H1 (cell line): ENCODE measurements around the gene HTR4. TPM values are rescaled to one million over a fixed set of nuclear protein-coding genes. Genes with fewer than 3 reads are reported as not detected.

ENCODE experiments used
- CTCF ChIA-PET: fragments of 300-600 bp; sonication (Branson Sonifier 250); formaldehyde crosslinking; loops from one replicate; lab custom pipeline; 2021; ENCODE audit not compliant: partially characterized antibody; lab: Charles Lee
- POLR2A ChIA-PET: fragments of 300-600 bp; sonication (Branson Sonifier 250); formaldehyde crosslinking; loops from one replicate; lab custom pipeline; 2021; ENCODE audit warnings: inconsistent platforms; ENCODE audit not compliant: partially characterized antibody; lab: Charles Lee
- DNase-seq, 2 experiments: peaks; one replicate each; pipeline versions ENCODE4 v3.0.0 to v3.0.0-alpha.2; 2010 to 2022; ENCODE audit warnings: low spot score in 2 of 2, low read depth in 1 of 2, mixed read lengths in 1 of 2
- FAIRE-seq: peaks from 2 replicates; lab custom pipeline; 2011; peaks lifted over from hg19 to GRCh38; lab: Jason Lieb, UNC
- H2AFZ ChIP-seq: 2 replicates; pipeline ENCODE4 v1.8.1; 2012; ENCODE audit warnings: low read length, inconsistent platforms
- H2AK5ac ChIP-seq: 2 replicates; pipeline ENCODE4 v1.6.1; 2013; ENCODE audit warnings: low read depth, low read length
- H2BK120ac ChIP-seq: replicated peaks from 2 replicates; pipeline ENCODE3; 2013; ENCODE audit warnings: low read depth, low read length, inconsistent platforms
- H2BK12ac ChIP-seq: 2 replicates; pipeline ENCODE4 v1.6.1; 2013; ENCODE audit warnings: low read depth, low read length
- H2BK15ac ChIP-seq: 2 replicates; pipeline ENCODE4 v1.6.1; 2013; ENCODE audit warnings: low read length
- H2BK20ac ChIP-seq: 2 replicates; pipeline ENCODE4 v1.6.1; 2013; ENCODE audit warnings: low read length
- H2BK5ac ChIP-seq: 2 replicates; pipeline ENCODE4 v1.6.1; 2013; ENCODE audit warnings: low read depth, low read length
- H3K14ac ChIP-seq: 2 replicates; pipeline ENCODE4 v1.6.1; 2013; ENCODE audit warnings: inconsistent platforms; ENCODE audit not compliant: insufficient read length
- H3K18ac ChIP-seq: 2 replicates; pipeline ENCODE4 v1.6.1; 2013; ENCODE audit warnings: low read length; ENCODE audit errors: extremely low read depth
- H3K23ac ChIP-seq: 2 replicates; pipeline ENCODE4 v1.6.1; 2013; ENCODE audit warnings: inconsistent platforms; ENCODE audit not compliant: insufficient read length
- H3K23me2 ChIP-seq: 2 replicates; pipeline ENCODE4 v1.6.1; 2013; ENCODE audit warnings: low read depth, low read length
- H3K27ac ChIP-seq: 2 replicates; pipeline ENCODE4 v1.6.1; 2011; ENCODE audit warnings: low read depth, low read length, inconsistent platforms
- H3K27me3 ChIP-seq, 4 experiments: replicated peaks in 1 of 4; 1 replicate in 1 of 4; 2 replicates in 3 of 4; pipeline versions ENCODE4 v1.6.1 to v1.8.1; 2011 to 2013; ENCODE audit warnings: low read length in 3 of 4, mild to moderate bottlenecking in 3 of 4, inconsistent platforms in 2 of 4, mixed read lengths in 2 of 4, moderate library complexity in 1 of 4; ENCODE audit not compliant: control insufficient read depth in 3 of 4, insufficient read depth in 3 of 4; ENCODE audit errors: extremely low read depth in 1 of 4
- H3K36me3 ChIP-seq, 4 experiments: 2 replicates each; pipeline versions ENCODE4 v1.6.1 to v1.8.1; 2011 to 2013; ENCODE audit warnings: mild to moderate bottlenecking in 4 of 4, low read length in 3 of 4, moderate library complexity in 2 of 4, control low read depth in 1 of 4, inconsistent platforms in 1 of 4; ENCODE audit not compliant: insufficient read depth in 4 of 4, control insufficient read depth in 2 of 4
- H3K4ac ChIP-seq: replicated peaks from 2 replicates; pipeline ENCODE3; 2013; ENCODE audit warnings: low read length, low read depth, mixed read lengths, inconsistent platforms; ENCODE audit not compliant: insufficient read length
- H3K4me1 ChIP-seq, 4 experiments: replicated peaks in 1 of 4; 1 replicate in 1 of 4; 2 replicates in 3 of 4; pipeline versions ENCODE4 v1.6.1 to v1.8.1; 2011 to 2013; ENCODE audit warnings: low read length in 3 of 4, inconsistent platforms in 2 of 4, mixed read lengths in 1 of 4; ENCODE audit not compliant: insufficient read depth in 4 of 4, control insufficient read depth in 3 of 4
- H3K4me2 ChIP-seq, 2 experiments: 2 replicates each; pipeline versions ENCODE4 v1.6.1 to v1.8.1; 2011 to 2013; ENCODE audit warnings: low read depth in 2 of 2, low read length in 2 of 2, control low read depth in 1 of 2, inconsistent platforms in 1 of 2, mild to moderate bottlenecking in 1 of 2; ENCODE audit not compliant: insufficient read depth in 1 of 2
- H3K4me3 ChIP-seq, 4 experiments: fragments of 200-600, 300-600 bp in 1 of 4; sonication (generic), shearing (Covaris generic), sonication (Bioruptor Twin) in 1 of 4; 2 replicates each; pipeline versions ENCODE4 v1.5.1 to v1.8.1; 2011 to 2016; ENCODE audit warnings: low read length in 4 of 4, low read depth in 3 of 4, control low read depth in 2 of 4, inconsistent platforms in 2 of 4, mild to moderate bottlenecking in 2 of 4, mixed read lengths in 1 of 4, moderate library complexity in 1 of 4; ENCODE audit not compliant: insufficient read depth in 2 of 4; ENCODE audit errors: extremely low read depth in 1 of 4
- H3K56ac ChIP-seq: replicated peaks from 2 replicates; pipeline ENCODE3; 2013; ENCODE audit warnings: low read depth, mild to moderate bottlenecking, mixed read lengths, low read length, inconsistent platforms; ENCODE audit not compliant: insufficient read length
- H3K79me1 ChIP-seq: 2 replicates; pipeline ENCODE4 v1.6.1; 2013; ENCODE audit warnings: low read depth, low read length, control low read depth
- H3K79me2 ChIP-seq, 2 experiments: 2 replicates each; pipeline versions ENCODE4 v1.6.1 to v1.8.1; 2012 to 2013; ENCODE audit warnings: low read length in 2 of 2, mild to moderate bottlenecking in 2 of 2, inconsistent platforms in 1 of 2; ENCODE audit not compliant: insufficient read depth in 2 of 2, control insufficient read depth in 1 of 2
- H3K9ac ChIP-seq, 4 experiments: replicated peaks in 1 of 4; 1 replicate in 1 of 4; 2 replicates in 3 of 4; pipeline versions ENCODE4 v1.6.1 to v1.8.1; 2011 to 2013; ENCODE audit warnings: low read depth in 3 of 4, low read length in 3 of 4, control low read depth in 2 of 4, mild to moderate bottlenecking in 2 of 4, moderate library complexity in 2 of 4, inconsistent platforms in 1 of 4; ENCODE audit errors: extremely low read depth in 1 of 4
- H3K9me3 ChIP-seq, 2 experiments: 2 replicates each; pipeline versions ENCODE4 v1.6.1 to v1.8.1; 2012 to 2013; ENCODE audit warnings: mild to moderate bottlenecking in 2 of 2, moderate library complexity in 2 of 2, control low read depth in 1 of 2, inconsistent platforms in 1 of 2, low read depth in 1 of 2, low read length in 1 of 2, mixed read lengths in 1 of 2; ENCODE audit not compliant: insufficient read depth in 2 of 2
- H4K20me1 ChIP-seq, 2 experiments: replicated peaks in 1 of 2; 2 replicates each; pipeline versions ENCODE3 to v1.8.1; 2011 to 2013; ENCODE audit warnings: inconsistent platforms in 2 of 2, low read length in 2 of 2, mild to moderate bottlenecking in 1 of 2; ENCODE audit not compliant: insufficient read depth in 2 of 2, control insufficient read depth in 1 of 2
- H4K5ac ChIP-seq: 2 replicates; pipeline ENCODE4 v1.6.1; 2013; ENCODE audit warnings: low read length, low read depth, mixed read lengths, inconsistent platforms; ENCODE audit not compliant: insufficient read length
- H4K8ac ChIP-seq: 2 replicates; pipeline ENCODE4 v1.8.0; 2013; ENCODE audit warnings: mild to moderate bottlenecking, moderate library complexity, low read length, inconsistent platforms; ENCODE audit not compliant: insufficient read depth; ENCODE audit errors: extremely low read depth
- H4K91ac ChIP-seq: replicated peaks from 2 replicates; pipeline ENCODE3; 2013; ENCODE audit warnings: low read length, mixed read lengths, inconsistent platforms; ENCODE audit not compliant: insufficient read length
- ASH2L ChIP-seq: fragments of 200-600, 300-600 bp; sonication (generic); IDR thresholded peaks from one replicate; pipeline ENCODE4 v1.7.1; 2017; ENCODE audit warnings: low read length
- E2F6 ChIP-seq: IDR thresholded peaks from 2 replicates; pipeline ENCODE4 v1.6.1; 2012; ENCODE audit warnings: inconsistent platforms
- EGR1 ChIP-seq: IDR thresholded peaks from 2 replicates; pipeline ENCODE4 v1.6.1; 2011; ENCODE audit warnings: low read depth, low read length, borderline replicate concordance
- EZH2 ChIP-seq: fragments of 200-600 bp; sonication (generic); IDR thresholded peaks from 2 replicates; pipeline ENCODE4 v1.7.1; 2012; ENCODE audit warnings: low read depth, mild to moderate bottlenecking, moderate library complexity, low read length, inconsistent platforms; ENCODE audit not compliant: severe bottlenecking
- HDAC2 ChIP-seq, 2 experiments: fragments of 300-600 bp in 1 of 2; sonication (generic) in 1 of 2; IDR thresholded peaks; 2 replicates each; pipeline ENCODE4 v1.6.1; 2011 to 2012; ENCODE audit warnings: low read depth in 2 of 2, low read length in 2 of 2, mild to moderate bottlenecking in 2 of 2, moderate library complexity in 2 of 2, borderline replicate concordance in 1 of 2, inconsistent platforms in 1 of 2
- KDM1A ChIP-seq: fragments of 200-600, 300-600 bp; sonication (generic); IDR thresholded peaks from 2 replicates; pipeline ENCODE4 v1.7.1; 2016; ENCODE audit warnings: mild to moderate bottlenecking, low read length, borderline replicate concordance
- NRF1 ChIP-seq: IDR thresholded peaks from 2 replicates; pipeline ENCODE4 v1.6.1; 2011; ENCODE audit warnings: mild to moderate bottlenecking, low read depth, low read length, improper control_type of control experiment
- POLR2A ChIP-seq, 2 experiments: IDR thresholded peaks; 1 replicate in 1 of 2; 2 replicates in 1 of 2; pipeline ENCODE4 v1.6.1; 2011; ENCODE audit warnings: low read depth in 2 of 2, low read length in 2 of 2, mild to moderate bottlenecking in 2 of 2; ENCODE audit errors: control extremely low read depth in 1 of 2
- POLR2AphosphoS5 ChIP-seq: IDR thresholded peaks from 2 replicates; pipeline ENCODE4 v1.6.1; 2011; ENCODE audit warnings: low read depth, low read length
- RFX5 ChIP-seq: IDR thresholded peaks from 2 replicates; pipeline ENCODE4 v1.6.1; 2011; ENCODE audit warnings: low read depth, low read length, improper control_type of control experiment, borderline replicate concordance
- SIN3A ChIP-seq, 2 experiments: IDR thresholded peaks in 1 of 2; conservative IDR thresholded peaks in 1 of 2; 2 replicates each; pipeline ENCODE4 v1.6.1; 2011 to 2012; ENCODE audit warnings: low read length in 2 of 2, improper control_type of control experiment in 1 of 2, low read depth in 1 of 2, mild to moderate bottlenecking in 1 of 2
- TBP ChIP-seq: IDR thresholded peaks from 2 replicates; pipeline ENCODE4 v1.6.1; 2011; ENCODE audit warnings: low read depth, low read length, improper control_type of control experiment
- YY1 ChIP-seq: IDR thresholded peaks from 2 replicates; pipeline ENCODE4 v1.6.1; 2011; ENCODE audit warnings: low read depth, mild to moderate bottlenecking, low read length
- polyA plus RNA-seq, 7 experiments: library from polyadenylated mRNA; depleted of rRNA in 3 of 7; stranded (reverse) in 5 of 7; unstranded in 2 of 7; fragments of >200 nt in 5 of 7; fragments of 200-250 nt in 2 of 7; gene quantifications; 1 replicate in 5 of 7; 2 replicates in 1 of 7; 4 replicates in 1 of 7; pipeline versions ENCODE4 v1.2.1 to v1.2.3, GENCODE V29; 2011 to 2013; ENCODE audit warnings: missing spikeins in 2 of 7, mixed read lengths in 2 of 7
- total RNA-seq: library from RNA; stranded (reverse); fragmentation: NEBNext Ultra II Directional; extraction: Animal tissue kit (Norgen Biotek cat#: 25700); gene quantifications from 2 replicates; pipeline ENCODE4 v1.2.1, GENCODE V29; 2021

The HTR4 gene
- total and polyA plus RNA-seq, 2 of the 8 experiments (the other 6 are each of a cell fraction or from before 2014, with no cell fraction given), result not detected

GRCh38 chr5:148606296-148606695 is 48.0 kb downstream of the HTR4 start:
- H3K23ac ChIP-seq, result no peak overlapping the region
- no peaks in the 10 kb centered on the region; a peak in 1 of 7 replicates for H3K27me3 ChIP-seq
- no peak overlapping the region for H4K5ac ChIP-seq
- H3K4me2 ChIP-seq, result no peak overlapping the region
- no peak overlapping the region for H2BK5ac ChIP-seq
- no peaks in the 10 kb centered on the region for H3K9me3 ChIP-seq
- H2BK120ac ChIP-seq, result no peak overlapping the region
- DNase-seq (no peak), FAIRE-seq (no peak)
- no peak overlapping the region for H3K56ac ChIP-seq
- H3K27ac ChIP-seq, result no peak overlapping the region
- no peaks in the 10 kb centered on the region for H3K79me2 ChIP-seq
- no peak overlapping the region for H4K91ac ChIP-seq
- no peak overlapping the region for H2BK15ac ChIP-seq
- no peak overlapping the region for H2AFZ ChIP-seq
- no peak overlapping the region for H4K8ac ChIP-seq
- H3K4ac ChIP-seq, result no peak overlapping the region
- no peaks in the 10 kb centered on the region for H3K79me1 ChIP-seq
- H3K23me2 ChIP-seq, result no peaks in the 10 kb centered on the region
- CTCF ChIA-PET, result interaction anchor here (0.6 kb wide), 1 partner anchor 519 kb away, joined by 4 read pairs; no protein-coding TSS in a partner anchor
- no peak overlapping the region for H2BK20ac ChIP-seq
- H2AK5ac ChIP-seq, result no peak overlapping the region
- no peaks in the 10 kb centered on the region for H3K4me1 ChIP-seq
- no peak overlapping the region for H3K18ac ChIP-seq
- no peak overlapping the region for H3K9ac ChIP-seq
- H2BK12ac ChIP-seq, result no peak overlapping the region
- TF ChIP-seq HDAC2 (IDR thresholded peaks at IDR 0.05; ENCODE audit: borderline replicate concordance in 1 of 2, low read depth in 2 of 2, low read length in 2 of 2) (no peak), RFX5 (no peak), POLR2AphosphoS5 (no peak), E2F6 (no peak), SIN3A (conservative IDR thresholded peaks at IDR 0.05 in 1 of 2, IDR thresholded peaks at IDR 0.05 in 1 of 2; ENCODE audit: low read depth in 1 of 2, low read length in 2 of 2) (no peak), KDM1A (no peak), EZH2 (no peak), POLR2A (IDR thresholded peaks at IDR 0.05; ENCODE audit: control extremely low read depth in 1 of 2, low read depth in 2 of 2, low read length in 2 of 2) (no peak), TBP (no peak), EGR1 (no peak), YY1 (no peak), NRF1 (no peak), ASH2L (no peak)
- POLR2A ChIA-PET, result interaction anchor here (0.6 kb wide), 1 partner anchor 564 kb away, joined by 4 read pairs; no protein-coding TSS in a partner anchor
- H3K4me3 ChIP-seq, result no peak overlapping the region
- H3K36me3 ChIP-seq, result no peaks in the 10 kb centered on the region
- peaks cover 0 to 2% of the 10 kb centered on the region in 2 experiments for H4K20me1 ChIP-seq
- no peak overlapping the region for H3K14ac ChIP-seq
